Upper lobe of left lung (tissue), 6 donors: Measurements from ENCODE around the gene NMB. TPM values are rescaled to one million over a fixed set of nuclear protein-coding genes. Genes with fewer than 3 reads are reported as not detected.

Experiments
- ATAC-seq, 2 donors: fragments of 200-7000 bp; cut with Tn5 transposase; one replicate each; pipeline ENCODE4 v1.9.1; 2022; ENCODE audit warnings: mild to moderate bottlenecking in 2 of 2, moderate library complexity in 2 of 2; ENCODE audit not compliant: low FRiP score in 2 of 2
- DNase-seq, 2 donors: peaks; one replicate each; pipeline ENCODE4 v3.0.0-alpha.2; 2019 to 2020
- H3K27ac ChIP-seq, 4 donors: fragments of 200-600 bp; sonication (generic); one replicate each; pipeline ENCODE4 v1.5.1; 2016 to 2019
- H3K27me3 ChIP-seq, 4 donors: fragments of 200-600 bp; sonication (generic); one replicate each; pipeline ENCODE4 v1.5.1; 2017 to 2019
- H3K36me3 ChIP-seq, 4 donors: fragments of 200-600 bp; sonication (generic); one replicate each; pipeline ENCODE4 v1.5.1; 2016 to 2019
- H3K4me1 ChIP-seq, 4 donors: fragments of 200-600 bp; sonication (generic); one replicate each; pipeline ENCODE4 v1.5.1; 2018 to 2019
- H3K4me3 ChIP-seq, 4 donors: fragments of 200-600 bp; sonication (generic); one replicate each; pipeline ENCODE4 v1.5.1; 2017 to 2019; ENCODE audit warnings: mild to moderate bottlenecking in 2 of 4, moderate library complexity in 1 of 4
- H3K9me3 ChIP-seq, 4 donors: fragments of 200-600 bp; sonication (generic); one replicate each; pipeline ENCODE4 v1.5.1; 2018 to 2019
- EP300 ChIP-seq, 4 donors: sonication (generic); formaldehyde crosslinking; IDR thresholded peaks; one replicate each; pipeline ENCODE4 v1.5.1; 2017; ENCODE audit warnings: antibody characterized with exemption in 4 of 4, control low read depth in 2 of 4
- POLR2A ChIP-seq, 4 donors: fragments of 450-650 bp; IDR thresholded peaks; one replicate each; pipeline ENCODE4 v1.5.1; 2016 to 2017; ENCODE audit warnings: antibody characterized with exemption in 4 of 4, mild to moderate bottlenecking in 2 of 4
- POLR2AphosphoS5 ChIP-seq, 2 donors: sonication (generic); formaldehyde crosslinking; IDR thresholded peaks; one replicate each; pipeline ENCODE4 v1.5.1; 2017; ENCODE audit warnings: antibody characterized with exemption in 2 of 2
- WGBS, 2 donors: methylation state at CpG; one replicate each; pipeline ENCODE4 v1.1.5; 2017 to 2018; 5-methylcytosine and 5-hydroxymethylcytosine counted together
- total RNA-seq, 6 donors: library from RNA; depleted of rRNA in 4 of 6; stranded (reverse); fragments of >200 nt in 4 of 6; gene quantifications; one replicate each; pipeline versions ENCODE4 v1.1.0 to v1.2.1, GENCODE V29; 2016 to 2021
- TF ChIP-seq, protein P1 (sequence below), 6 experiments: fragments of 450-650 bp in 4 of 6; fragments of 200-600 bp in 2 of 6; sonication (generic) in 2 of 6; IDR thresholded peaks; one replicate each; pipeline ENCODE4 v1.5.1; 2016 to 2019; ENCODE audit warnings: antibody characterized with exemption in 6 of 6
- donor health status: DM: no; HTN: no; CAD: no; lungs with moderate emphysema.
- donor health status: DM: no; HTN: yes; CAD: no; lungs with severe emphysema.

NMB gene
- total RNA-seq, 6 donors from 2014 or later: 4.7 to 13.1 (median 5.7) TPM; not detected in 1

DNA sequence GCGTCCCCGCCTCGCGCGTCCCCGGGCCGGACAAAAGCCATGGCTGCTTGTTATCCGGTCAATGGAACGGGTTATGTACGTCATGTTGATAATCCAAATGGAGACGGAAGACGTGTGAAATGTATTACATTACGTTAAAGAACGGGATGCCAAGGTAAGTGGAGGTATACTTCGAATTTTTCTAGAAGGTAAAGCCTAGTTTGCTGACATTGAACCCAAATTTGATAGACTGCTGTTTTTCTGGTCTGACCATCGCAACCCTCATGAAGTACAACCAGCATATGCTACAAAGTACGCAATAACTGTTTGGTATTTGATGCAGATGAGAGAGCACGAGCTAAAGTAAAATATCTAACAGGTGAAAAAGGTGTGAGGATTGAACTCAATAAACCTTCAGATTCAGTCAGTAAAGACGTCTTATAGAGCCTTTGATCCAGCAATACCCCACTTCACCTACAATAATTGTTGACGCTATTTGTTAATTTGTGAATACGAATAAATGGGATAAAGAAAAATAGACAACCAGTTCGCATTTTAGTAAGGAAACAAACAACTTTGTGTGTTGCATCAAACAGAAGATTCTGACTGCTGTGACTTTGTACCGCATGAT lies 23.7 kb downstream of the NMB start:
- Histone ChIP-seq H3K27ac (peak overlapping the region; percentile 89 to 94 (median 93)), H3K27me3 (no peaks in the 10 kb centered on the region), H3K4me3 (peak overlapping the region; percentile 55 to 73 (median 66)), H3K36me3 (peaks cover 5 to 29% (median 21%) of the 10 kb centered on the region in 4 donors), H3K9me3 (no peaks in the 10 kb centered on the region), H3K4me1 (peaks cover 33 to 42% (median 39%) of the 10 kb centered on the region in 4 donors)
- ATAC-seq: no peak
- no peak for DNase-seq
- 29 to 34% methylated on average over 23 of the region's 23 CpGs for WGBS, 2 donors
- TF ChIP-seq POLR2A (IDR thresholded peaks at IDR 0.05): no peak
- no peak for TF ChIP-seq EP300 (IDR thresholded peaks at IDR 0.05)
- TF ChIP-seq, protein P1, sequence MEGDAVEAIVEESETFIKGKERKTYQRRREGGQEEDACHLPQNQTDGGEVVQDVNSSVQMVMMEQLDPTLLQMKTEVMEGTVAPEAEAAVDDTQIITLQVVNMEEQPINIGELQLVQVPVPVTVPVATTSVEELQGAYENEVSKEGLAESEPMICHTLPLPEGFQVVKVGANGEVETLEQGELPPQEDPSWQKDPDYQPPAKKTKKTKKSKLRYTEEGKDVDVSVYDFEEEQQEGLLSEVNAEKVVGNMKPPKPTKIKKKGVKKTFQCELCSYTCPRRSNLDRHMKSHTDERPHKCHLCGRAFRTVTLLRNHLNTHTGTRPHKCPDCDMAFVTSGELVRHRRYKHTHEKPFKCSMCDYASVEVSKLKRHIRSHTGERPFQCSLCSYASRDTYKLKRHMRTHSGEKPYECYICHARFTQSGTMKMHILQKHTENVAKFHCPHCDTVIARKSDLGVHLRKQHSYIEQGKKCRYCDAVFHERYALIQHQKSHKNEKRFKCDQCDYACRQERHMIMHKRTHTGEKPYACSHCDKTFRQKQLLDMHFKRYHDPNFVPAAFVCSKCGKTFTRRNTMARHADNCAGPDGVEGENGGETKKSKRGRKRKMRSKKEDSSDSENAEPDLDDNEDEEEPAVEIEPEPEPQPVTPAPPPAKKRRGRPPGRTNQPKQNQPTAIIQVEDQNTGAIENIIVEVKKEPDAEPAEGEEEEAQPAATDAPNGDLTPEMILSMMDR (IDR thresholded peaks at IDR 0.05): no peak
- TF ChIP-seq POLR2AphosphoS5 (IDR thresholded peaks at IDR 0.05): no peak

DNA sequence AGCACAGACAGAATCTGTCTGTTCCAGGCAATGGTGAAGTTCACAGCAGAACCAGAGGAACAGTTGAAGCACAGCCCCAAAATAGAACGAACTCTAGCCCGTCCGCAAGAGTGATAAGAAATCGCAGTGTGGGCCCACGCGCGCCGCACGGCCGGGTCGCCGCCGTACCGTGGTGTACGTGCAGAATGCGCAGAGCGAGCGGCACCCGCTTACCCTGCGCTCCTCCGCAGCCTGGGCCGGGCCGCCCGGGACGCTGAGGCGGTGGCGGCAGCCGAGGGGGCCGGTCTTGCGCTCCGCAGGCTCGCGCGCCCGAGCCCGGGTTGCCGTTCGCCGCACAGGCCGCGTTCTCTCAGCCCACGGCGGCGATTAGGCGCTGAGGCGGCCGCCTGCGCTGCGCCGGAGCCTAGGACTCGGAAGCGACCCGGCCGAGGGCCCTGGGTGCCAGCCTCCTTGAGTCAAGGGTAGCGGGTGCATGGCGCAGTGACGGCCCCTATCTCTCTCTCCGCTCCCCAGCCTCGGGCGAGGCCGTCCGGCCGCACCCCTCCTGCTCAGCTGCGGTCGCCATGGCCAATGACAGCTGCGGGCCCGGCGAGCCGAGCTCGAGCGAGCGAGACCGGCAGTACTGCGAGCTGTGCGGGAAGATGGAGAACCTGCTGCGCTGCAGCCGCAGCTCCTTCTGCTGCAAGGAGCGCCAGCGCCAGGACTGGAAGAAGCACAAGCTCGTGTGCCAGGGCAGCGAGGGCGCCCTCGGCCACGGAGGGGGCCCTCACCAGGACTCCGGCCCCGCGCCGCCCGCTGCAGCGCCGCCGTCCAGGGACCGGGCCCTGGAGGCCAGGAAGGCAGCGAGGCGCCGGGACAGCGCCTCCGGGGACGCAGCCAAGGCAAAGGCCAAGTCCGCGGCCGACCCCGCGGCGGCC lies 24.4 kb downstream of the NMB start:
- DNase-seq (peak; percentile 83 to 95), ATAC-seq (peak; percentile 81 to 90)
- WGBS, 2 donors: 1% methylated on average over 20 to 68 of the region's 105 CpGs
- Histone ChIP-seq H3K27ac (peak overlapping the region; percentile 89 to 94 (median 93)), H3K9me3 (no peaks in the 10 kb centered on the region), H3K27me3 (no peaks in the 10 kb centered on the region), H3K4me1 (peaks cover 33 to 42% (median 39%) of the 10 kb centered on the region in 4 donors), H3K36me3 (peaks cover 0 to 21% (median 16%) of the 10 kb centered on the region in 4 donors), H3K4me3 (peak overlapping the region; percentile 55 to 73 (median 66))
- TF ChIP-seq EP300 (IDR thresholded peaks at IDR 0.05) (no peak), POLR2A (IDR thresholded peaks at IDR 0.05) (peak in 2 of 4 donors; percentile 42 to 68), POLR2AphosphoS5 (IDR thresholded peaks at IDR 0.05) (peak in 1 of 2 donors; percentile 12)

GRCh38 chr15:84631706-84632272 lies 26.2 kb downstream of the NMB start:
- H3K36me3 ChIP-seq: peaks cover 0 to 6% (median 4%) of the 10 kb centered on the region in 4 donors
- peak overlapping the region; percentile 83 to 92 (median 87) for H3K27ac ChIP-seq
- no peak for ATAC-seq
- H3K4me3 ChIP-seq: peak overlapping the region; percentile 50 to 73 (median 64)
- H3K9me3 ChIP-seq: no peaks in the 10 kb centered on the region
- no peak for DNase-seq
- TF ChIP-seq EP300 (IDR thresholded peaks at IDR 0.05) (no peak), POLR2AphosphoS5 (IDR thresholded peaks at IDR 0.05) (no peak), POLR2A (IDR thresholded peaks at IDR 0.05) (no peak)
- TF ChIP-seq, protein P1 (IDR thresholded peaks at IDR 0.05): no peak
- H3K27me3 ChIP-seq: no peaks in the 10 kb centered on the region
- 37 to 42% methylated on average over 4 to 7 of the region's 7 CpGs for WGBS, 2 donors
- peaks cover 33 to 42% (median 39%) of the 10 kb centered on the region in 4 donors for H3K4me1 ChIP-seq

GRCh38 chr15:84629033-84629432 lies 29.0 kb downstream of the NMB start:
- DNase-seq (no peak), ATAC-seq (no peak)
- peaks cover 20 to 28% (median 22%) of the 10 kb centered on the region in 4 donors for H3K4me1 ChIP-seq
- H3K4me3 ChIP-seq: no peak overlapping the region
- H3K27ac ChIP-seq: no peak overlapping the region
- TF ChIP-seq POLR2A (IDR thresholded peaks at IDR 0.05) (no peak), POLR2AphosphoS5 (IDR thresholded peaks at IDR 0.05) (no peak), EP300 (IDR thresholded peaks at IDR 0.05) (no peak)
- TF ChIP-seq, protein P1 (IDR thresholded peaks at IDR 0.05): no peak
- no peaks in the 10 kb centered on the region for H3K9me3 ChIP-seq
- no peaks in the 10 kb centered on the region for H3K36me3 ChIP-seq
- H3K27me3 ChIP-seq: no peaks in the 10 kb centered on the region
- WGBS, 2 donors: 92% methylated on average over 9 of the region's 9 CpGs

GRCh38 chr15:84625123-84625522 lies 32.9 kb downstream of the NMB start:
- DNase-seq (no peak), ATAC-seq (no peak)
- H3K4me3 ChIP-seq: no peak overlapping the region
- TF ChIP-seq, protein P1 (IDR thresholded peaks at IDR 0.05): no peak
- TF ChIP-seq POLR2AphosphoS5 (IDR thresholded peaks at IDR 0.05): no peak
- TF ChIP-seq EP300 (IDR thresholded peaks at IDR 0.05): no peak
- no peak for TF ChIP-seq POLR2A (IDR thresholded peaks at IDR 0.05)
- H3K36me3 ChIP-seq: peaks cover 3 to 25% (median 15%) of the 10 kb centered on the region in 4 donors
- H3K27me3 ChIP-seq: no peaks in the 10 kb centered on the region
- H3K27ac ChIP-seq: no peak overlapping the region
- H3K9me3 ChIP-seq: peaks cover 13 to 17% (median 15%) of the 10 kb centered on the region in 4 donors
- 84 to 86% methylated on average over 2 of the region's 2 CpGs for WGBS, 2 donors
- H3K4me1 ChIP-seq: peaks cover 0 to 2% (median 0%) of the 10 kb centered on the region in 4 donors
